Retinal pigment epithelial cell (primary cell): Measurements from ENCODE around the gene MADD.

Source experiments
- DNase-seq: peaks from one replicate; pipeline ENCODE4 v3.0.0-alpha.2; 2010; ENCODE audit warnings: low read depth
- H3K4me3 ChIP-seq: 2 replicates; pipeline ENCODE4 v1.5.1; 2011; ENCODE audit warnings: mild to moderate bottlenecking, low read length, control low read depth, moderate library complexity
- TF ChIP-seq, protein P1 (sequence below): conservative IDR thresholded peaks from 2 replicates; pipeline ENCODE4 v1.5.1; 2011; ENCODE audit warnings: low read depth, low read length, control low read depth, inconsistent platforms

The MADD gene

GRCh38 chr11:47318166-47318565, 48.2 kb downstream of the MADD start:
- TF ChIP-seq, protein P1, sequence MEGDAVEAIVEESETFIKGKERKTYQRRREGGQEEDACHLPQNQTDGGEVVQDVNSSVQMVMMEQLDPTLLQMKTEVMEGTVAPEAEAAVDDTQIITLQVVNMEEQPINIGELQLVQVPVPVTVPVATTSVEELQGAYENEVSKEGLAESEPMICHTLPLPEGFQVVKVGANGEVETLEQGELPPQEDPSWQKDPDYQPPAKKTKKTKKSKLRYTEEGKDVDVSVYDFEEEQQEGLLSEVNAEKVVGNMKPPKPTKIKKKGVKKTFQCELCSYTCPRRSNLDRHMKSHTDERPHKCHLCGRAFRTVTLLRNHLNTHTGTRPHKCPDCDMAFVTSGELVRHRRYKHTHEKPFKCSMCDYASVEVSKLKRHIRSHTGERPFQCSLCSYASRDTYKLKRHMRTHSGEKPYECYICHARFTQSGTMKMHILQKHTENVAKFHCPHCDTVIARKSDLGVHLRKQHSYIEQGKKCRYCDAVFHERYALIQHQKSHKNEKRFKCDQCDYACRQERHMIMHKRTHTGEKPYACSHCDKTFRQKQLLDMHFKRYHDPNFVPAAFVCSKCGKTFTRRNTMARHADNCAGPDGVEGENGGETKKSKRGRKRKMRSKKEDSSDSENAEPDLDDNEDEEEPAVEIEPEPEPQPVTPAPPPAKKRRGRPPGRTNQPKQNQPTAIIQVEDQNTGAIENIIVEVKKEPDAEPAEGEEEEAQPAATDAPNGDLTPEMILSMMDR: no peak
- DNase-seq: no peak
- H3K4me3 ChIP-seq: no peak overlapping the region

- no peak for DNase-seq
- TF ChIP-seq, protein P1: no peak
- H3K4me3 ChIP-seq: no peak overlapping the region
Observed at GRCh38 chr11:47324520-47324919, 54.6 kb downstream of the MADD start.

DNA sequence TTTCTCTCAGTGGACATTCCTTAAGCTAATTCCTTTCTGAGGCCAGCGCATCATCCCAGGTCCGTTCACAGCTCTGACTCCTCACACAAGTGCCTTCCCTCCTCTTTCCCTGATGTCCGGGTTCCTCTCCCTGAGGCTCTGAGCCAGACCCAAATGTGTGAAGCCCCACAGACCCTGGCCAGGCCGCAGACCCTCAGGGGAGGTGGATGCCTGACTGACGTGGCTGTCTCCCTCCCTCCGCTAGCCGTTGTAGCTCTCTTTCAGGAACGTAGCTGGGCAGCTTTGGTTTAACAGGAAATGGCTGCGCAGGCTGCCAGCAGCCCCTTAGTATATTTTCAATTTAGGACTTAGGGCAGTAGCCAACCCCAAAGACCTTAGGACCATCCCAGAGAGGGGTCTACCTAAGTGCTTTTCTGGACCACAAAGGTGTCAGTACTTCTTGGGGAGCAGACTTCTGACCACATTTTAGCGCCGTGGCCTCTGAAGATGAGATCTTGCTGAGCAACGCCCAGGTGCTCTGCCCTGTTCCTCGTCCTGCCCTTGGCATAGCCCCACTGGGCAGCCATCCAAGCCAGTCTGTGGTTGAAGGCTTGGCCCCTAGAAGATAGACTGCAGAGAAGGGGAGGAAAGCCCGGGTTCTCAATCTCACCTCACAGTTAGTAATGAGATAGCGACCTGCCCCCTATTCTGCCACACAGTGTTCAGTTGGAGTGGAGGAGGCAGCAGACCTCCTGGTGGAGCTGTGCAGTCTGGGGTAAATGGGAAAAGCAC, 55.5 kb downstream of the MADD start:
- H3K4me3 ChIP-seq: no peak overlapping the region
- DNase-seq: no peak
- TF ChIP-seq, protein P1: no peak

- DNase-seq: no peak
- TF ChIP-seq, protein P1: no peak
Observed at GRCh38 chr11:47326198-47326597, 56.3 kb downstream of the MADD start.

DNA sequence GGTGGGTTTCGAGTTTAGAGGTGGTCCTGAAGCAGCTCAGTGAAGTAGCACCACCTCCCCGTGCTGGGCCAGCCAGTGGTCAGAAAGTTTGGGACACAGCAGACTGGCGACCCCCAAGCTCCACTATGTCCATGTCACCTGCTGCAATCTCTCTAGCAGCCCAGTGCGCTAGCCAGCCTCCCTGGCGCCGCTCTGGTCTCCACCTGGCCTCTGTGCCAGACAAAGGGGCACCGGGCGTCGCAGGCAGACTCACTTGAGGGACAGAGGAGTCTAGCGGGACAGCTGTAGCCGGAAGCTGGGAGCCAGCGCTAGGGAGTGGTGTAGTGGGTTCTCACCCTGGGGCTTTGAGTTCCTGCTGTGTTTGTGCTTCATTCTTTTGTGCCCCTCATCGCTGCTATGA, 57.1 kb downstream of the MADD start:
- no peak for DNase-seq

More at GRCh38 chr11:47326198-47326597, 56.3 kb downstream of the MADD start:
- H3K4me3 ChIP-seq: no peak overlapping the region

DNA sequence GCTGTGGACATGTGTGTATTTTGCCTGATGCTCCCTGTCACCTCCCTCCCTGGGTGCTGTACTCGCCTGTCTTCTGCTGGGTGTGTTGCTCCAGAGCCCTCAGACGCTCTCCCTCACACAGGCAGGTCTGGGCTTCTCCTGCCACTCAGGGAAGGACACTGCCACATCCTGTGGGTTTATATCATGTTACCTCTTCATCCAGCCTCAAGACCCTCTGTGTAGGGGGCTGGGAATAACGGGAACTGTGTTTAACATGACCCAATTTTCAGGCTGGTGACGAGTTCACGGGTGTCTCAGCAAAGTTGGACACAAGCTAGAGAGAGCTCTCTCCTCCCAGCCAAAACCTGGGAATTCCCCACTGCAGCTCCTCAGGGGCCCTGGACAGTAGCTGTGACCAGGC, 58.0 kb downstream of the MADD start:
- TF ChIP-seq, protein P1: no peak
- no peak overlapping the region for H3K4me3 ChIP-seq
- DNase-seq: no peak

More for the DNA sequence above, 57.1 kb downstream of the MADD start:
- TF ChIP-seq, protein P1: no peak
- H3K4me3 ChIP-seq: no peak overlapping the region
